HG03432 (cell line): ENCODE data around the gene MCM3AP.
"Not testable (repeated sequence)": the region's sequence is repeated elsewhere in the genome, so short reads cannot be mapped to it uniquely, and the experiment has no call there.

Source experiments
- ATAC-seq: cut with Tn5 transposase; IDR thresholded peaks from one replicate; pipeline ENCODE4 v1.9.1; 2021; ENCODE audit warnings: mild to moderate bottlenecking, moderate library complexity; ENCODE audit not compliant: unreplicated experiment

MCM3AP gene

DNA sequence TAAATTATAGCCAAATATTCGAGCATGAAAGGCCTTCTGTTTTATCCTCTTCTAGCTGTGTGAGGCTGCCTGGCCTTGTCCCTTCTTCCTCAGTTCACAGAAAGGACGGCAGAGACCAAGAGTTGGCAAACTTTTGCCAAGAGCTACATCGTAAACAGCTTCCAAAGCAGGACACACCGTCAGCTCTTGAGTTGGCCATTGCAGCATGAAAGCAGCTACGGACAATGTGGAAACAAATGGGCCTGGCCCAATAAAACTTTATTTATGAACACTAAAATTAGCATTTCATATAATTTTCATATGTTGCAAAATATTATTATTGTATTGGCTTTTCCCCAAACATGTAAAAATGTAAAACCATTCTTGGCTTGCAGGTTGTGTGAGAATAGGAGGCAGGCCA, 27.5 kb upstream of the MCM3AP start:
- ATAC-seq, result no peak

DNA sequence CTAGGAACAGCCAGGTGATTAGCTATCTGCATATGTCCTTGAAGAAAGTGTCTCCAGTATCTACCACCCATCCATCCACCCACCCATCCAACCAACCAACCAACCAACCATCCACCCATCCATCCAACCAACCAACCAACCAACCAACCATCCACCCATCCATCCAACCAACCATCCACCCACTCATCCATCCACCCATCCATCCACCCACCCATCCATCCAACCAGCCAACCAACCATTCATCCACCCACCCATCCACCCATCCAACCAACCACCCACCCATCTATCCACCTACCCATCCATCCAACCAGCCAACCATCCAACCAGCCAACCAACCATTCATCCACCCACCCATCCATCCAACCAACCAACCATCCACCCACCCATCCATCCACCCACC, 26.2 kb upstream of the MCM3AP start:
- ATAC-seq, result no peak

DNA sequence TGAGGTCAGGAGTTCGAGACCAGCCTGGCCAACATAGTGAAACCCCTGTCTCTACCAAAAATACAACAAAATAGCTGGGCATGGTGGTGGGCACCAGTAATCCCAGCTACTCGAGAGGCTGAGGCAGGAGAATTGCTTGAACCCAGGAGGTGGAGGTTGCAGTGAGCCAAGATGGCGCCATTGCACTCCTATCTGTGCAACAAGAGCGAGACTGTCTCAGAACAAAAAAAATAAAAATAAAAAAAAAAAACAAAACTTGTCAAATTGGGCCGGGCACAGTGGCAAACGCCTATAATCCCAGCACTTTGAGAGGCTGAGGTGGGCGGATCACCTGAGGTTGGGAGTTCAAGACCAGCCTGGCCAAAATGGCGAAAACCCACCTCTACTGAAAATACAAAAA, 24.8 kb upstream of the MCM3AP start:
- ATAC-seq, result not testable (repeated sequence)

DNA sequence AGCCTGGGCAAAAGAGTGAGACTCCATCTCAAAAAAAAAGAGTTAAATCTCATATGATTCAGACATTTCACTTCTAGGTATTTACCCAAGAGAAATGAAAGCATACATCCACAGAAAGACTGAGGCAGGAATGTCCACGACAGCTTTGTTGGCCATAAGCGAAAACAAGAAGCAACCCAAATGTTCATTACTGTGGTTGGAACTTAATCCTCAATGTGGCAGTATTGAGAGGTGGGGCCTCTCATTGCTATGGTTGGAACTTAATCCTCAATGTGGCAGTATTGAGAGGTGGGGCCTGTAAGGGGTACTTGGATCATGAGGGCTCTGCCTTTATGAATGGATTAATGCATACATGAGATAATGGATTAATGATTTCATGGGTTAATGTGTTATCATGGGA, 23.0 kb upstream of the MCM3AP start:
- no peak for ATAC-seq

DNA sequence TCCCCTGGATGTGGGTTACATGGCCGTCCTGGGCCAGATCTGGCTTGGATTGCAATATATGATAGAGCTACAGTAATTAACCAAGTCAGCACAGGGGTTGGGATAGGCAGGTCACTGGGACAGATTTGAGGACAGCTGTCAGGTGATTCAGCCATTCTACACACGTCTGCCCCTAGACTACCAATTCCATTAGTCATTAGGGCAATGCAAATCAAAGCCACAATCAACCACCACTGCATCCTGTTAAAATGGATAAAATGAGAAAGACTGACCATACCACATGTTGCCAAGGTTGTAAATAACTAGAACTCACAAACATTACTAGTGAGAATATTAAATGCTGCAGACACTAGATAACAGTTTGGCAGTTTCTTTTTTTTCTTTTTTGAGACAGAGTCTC, 22.2 kb upstream of the MCM3AP start:
- ATAC-seq, result no peak

DNA sequence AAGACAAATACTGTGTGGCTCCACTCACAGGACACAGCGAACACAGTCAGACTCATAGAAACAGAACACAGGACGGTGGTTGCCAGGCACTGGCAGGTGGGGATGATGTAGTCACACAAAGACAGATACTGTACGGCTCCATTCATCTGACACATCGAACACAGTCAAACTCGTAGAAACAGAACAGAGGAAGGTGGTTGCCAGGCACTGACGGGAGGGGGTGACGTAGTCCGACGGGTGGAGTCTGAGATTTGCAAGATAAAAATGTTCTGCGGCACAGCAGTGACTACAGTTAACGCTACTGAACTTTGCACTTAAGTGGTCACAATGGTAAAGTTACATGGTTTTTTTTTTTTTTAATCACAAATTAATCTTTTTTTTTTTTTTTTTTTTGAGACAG, 19.5 kb upstream of the MCM3AP start:
- ATAC-seq, result no peak

DNA sequence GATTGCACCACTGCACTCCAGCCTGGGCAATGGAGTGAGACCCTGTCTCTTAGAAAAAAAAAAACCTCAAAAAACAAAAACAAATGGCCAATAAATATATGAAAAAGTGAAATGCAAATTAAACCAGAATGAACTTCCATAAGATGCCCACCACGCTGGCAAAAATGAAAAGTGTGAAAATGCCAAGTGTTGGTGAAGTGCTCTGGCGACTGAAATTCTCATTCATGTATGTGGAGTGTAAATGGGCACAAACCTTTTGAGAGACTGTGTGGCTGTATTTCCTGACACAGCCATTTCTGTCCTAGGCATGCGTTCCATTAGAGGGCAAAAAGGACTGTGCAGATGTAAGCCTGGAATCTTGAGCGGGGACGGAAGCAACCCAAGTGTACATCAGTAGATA, 19.0 kb upstream of the MCM3AP start:
- ATAC-seq, result no peak

DNA sequence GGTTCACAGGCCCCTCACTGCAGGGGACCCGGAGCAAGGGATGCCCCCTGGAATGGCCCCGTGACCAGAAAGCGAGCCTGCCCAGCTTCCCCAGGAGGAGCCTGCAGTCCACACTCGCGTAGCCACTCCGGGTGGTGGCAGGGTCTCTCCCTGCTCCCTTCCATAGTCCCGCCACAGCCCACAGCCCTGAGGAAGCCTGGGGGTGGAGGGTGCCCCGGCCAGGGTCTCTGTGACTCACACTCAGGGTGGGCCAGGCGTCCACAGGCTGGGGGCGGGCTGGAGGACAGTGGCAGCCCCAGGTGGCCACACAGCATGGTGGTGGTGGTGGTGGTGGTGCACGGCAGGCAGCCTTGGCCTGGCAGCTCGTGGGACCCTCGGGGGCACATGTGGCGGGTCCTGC, 16.3 kb upstream of the MCM3AP start:
- ATAC-seq, result no peak

DNA sequence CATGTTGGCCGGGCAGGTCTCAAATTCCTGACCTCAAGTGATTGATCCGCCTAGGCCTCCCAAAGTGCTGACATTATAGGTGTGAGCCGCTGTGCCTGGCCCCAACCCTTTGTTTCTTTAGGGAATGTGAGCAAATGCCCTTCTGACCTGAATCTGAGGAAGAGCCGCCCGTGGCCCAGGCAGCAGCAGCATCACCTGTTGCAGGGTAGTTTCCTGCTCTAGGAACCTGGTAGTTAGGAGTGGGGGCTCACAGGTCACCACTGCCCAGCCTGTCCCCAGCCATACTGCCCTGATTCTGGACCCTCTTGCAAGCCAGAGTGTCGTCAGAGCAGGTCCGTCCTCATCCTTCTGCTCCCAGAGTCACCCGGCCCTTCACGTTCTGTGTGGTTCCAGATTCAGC, 13.8 kb upstream of the MCM3AP start:
- ATAC-seq, result no peak

DNA sequence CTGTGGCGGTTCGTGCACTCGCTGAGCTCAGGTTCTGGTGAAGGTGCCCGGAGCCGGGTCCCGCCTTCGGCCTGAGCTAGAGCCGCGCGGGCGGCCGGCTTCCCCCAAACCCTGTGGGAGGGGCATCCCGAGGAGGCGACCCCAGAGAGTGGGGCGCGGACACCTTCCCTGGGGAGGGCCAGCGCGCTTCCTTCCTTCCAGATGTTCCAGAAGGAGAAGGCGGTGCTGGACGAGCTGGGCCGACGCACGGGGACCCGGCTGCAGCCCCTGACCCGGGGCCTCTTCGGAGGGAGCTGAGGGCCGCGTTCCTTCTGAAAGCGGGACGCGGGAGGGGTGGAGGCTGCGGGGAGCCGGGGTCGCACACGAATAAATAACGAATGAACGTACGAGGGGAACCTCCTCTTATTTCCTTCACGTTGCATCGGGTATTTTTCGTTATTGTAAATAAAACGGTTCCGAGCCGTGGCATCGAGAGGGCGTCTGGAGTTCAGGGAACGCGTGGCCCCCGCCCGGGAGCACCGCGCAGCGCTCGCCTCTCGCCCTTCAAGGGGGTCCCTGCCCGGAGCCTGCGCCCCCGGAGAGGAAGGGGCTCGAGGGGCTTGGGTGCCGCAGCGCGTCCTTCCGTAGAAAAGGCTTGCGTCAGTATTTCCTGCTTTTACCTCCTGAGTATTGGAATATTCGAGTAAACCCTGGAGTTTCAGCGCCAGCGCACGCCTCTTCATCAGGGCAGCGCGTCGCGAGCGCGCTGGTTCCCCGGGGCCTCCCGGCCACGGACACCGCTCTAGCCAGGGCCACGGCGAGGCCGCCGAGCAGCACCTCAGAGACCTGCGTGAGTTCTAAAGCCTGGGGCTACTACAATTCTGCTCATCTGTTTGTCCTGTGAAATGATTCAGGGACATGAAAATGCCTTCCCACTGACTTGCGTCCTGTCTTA, 12.2 kb upstream of the MCM3AP start:
- no peak for ATAC-seq

DNA sequence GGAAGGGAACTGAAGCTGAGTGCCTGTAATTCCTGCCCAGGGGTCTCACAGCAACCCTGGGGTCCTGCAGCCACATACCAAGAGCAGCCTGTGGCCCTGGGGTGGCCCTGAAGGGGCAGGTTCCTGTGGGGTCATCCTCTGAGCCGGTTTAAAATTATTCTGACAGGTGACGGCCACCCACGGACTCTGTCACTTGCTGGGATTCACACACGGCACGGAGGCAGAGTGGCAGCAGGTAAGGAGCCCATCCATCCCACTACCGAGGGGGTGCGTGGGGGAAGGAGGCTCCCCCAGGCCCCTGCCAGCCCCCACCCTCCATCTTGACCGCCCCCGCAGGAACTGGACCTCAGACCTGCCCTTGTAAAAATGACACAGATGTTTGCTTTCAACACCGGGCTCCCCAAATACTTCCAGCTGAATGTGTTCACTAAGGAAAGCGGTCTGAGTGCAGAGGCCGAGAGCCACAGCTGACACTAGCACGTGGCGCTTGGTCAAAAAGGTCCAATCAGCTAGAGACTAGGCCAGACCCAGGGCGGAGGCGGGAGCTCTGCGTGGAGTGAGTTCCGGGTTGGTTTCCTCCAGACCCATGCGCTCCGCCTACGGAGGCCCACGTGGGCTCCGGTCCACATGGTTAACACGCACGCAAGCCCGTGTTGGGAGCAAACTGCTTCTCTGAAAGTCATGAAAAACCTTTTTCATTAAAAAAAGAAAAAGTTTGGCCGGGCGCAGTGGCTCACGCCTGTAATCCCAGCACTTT, 10.8 kb upstream of the MCM3AP start:
- ATAC-seq, result no peak

DNA sequence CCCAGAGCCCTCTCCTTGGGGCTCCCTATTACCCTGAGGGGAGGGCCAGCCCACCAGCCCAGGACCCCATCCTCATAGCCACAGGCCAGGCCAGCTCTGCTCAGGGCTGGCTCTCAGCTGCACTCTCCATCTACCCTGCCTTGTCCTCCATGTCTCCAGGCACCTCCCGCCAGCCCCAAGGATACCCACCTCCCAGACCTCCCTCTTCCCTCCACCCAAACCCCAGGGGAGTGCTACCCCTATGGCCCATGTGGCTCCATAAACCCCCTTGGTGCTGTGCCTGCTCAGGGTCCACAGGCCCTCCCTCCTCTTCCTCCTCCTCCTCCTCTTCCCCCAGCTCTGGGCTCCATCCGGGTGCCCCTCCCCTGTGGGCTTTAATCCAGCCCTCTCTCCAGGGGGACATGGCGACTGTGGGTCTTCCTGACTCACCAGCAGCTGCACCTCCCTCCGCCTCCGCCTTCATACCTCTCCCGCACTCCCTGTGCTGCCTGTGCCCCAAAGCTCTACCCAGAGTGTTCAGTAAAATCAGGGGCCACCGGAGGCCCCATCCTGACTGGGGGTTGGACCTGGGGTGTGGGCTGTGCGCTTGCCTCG, 9.9 kb upstream of the MCM3AP start:
- ATAC-seq, result no peak

DNA sequence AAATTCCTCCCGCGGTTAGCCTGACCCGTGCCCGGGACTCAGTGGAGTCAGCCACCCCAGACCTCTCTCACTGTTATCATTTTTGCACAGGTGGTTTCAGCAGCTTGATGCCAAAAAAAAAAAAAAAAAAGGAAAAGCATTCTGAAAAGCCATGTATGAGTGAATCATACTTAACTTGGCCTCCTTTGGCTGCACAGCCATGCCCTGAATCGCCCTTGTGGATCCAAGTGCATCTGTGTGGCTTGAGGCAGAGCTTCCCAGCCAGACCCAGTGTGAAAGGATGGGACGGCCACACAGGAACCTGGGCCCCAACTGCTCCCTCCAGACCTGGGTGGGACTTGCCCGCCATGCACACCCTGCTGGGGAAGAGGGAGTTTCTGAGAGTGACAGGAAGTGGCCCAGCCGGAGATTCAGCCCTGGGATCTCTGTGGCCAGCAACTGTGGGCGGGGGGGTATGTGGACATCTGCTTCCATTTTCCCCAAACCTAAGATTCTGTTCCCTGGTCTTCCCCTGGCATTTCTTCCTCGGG, 9.3 kb upstream of the MCM3AP start:
- no peak for ATAC-seq

DNA sequence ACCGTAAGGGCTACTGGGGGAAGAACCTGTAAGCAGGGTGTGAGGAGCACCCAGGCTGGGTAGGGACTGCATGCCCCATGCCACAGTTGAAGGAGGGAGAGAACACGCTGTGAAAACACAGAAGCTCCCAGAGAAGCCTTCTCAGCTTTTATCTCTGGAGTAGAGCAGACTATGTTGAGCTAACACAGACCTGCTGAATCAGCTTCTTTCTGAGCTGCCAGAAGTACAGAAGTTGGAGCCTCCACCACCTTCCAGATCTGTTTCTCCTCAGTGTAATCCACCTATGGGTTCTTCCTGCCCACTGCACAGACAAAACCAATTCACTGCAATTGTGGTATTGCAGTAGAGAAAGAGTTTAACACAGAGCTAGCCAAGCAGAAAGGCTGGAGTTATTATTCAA, 6.2 kb upstream of the MCM3AP start:
- no peak for ATAC-seq

DNA sequence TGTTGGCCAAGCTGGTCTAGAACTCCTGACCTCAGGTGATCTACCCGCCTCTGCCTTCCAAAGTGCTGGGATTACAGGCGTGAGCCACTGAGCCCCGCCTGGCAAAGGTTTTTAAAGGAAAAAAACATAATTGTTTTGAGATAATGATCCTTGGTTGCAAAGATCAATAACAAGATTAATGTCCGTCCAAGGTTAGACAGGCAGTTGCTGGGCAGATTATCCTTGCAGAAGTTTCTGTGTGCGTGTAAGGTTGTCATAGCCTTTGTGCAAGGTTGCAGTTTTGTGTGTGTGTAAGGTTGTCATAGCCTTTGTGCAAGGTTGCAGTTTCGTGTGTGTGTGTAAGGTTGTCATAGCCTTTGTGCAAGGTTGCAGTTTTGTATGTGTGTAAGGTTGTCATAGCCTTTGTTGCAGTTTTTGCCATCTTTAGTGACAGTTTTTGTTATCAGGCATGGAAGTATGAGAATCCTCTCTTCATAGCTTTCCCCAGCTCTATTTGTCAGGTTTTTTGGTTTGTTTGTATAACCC, 4.3 kb upstream of the MCM3AP start:
- no peak for ATAC-seq

DNA sequence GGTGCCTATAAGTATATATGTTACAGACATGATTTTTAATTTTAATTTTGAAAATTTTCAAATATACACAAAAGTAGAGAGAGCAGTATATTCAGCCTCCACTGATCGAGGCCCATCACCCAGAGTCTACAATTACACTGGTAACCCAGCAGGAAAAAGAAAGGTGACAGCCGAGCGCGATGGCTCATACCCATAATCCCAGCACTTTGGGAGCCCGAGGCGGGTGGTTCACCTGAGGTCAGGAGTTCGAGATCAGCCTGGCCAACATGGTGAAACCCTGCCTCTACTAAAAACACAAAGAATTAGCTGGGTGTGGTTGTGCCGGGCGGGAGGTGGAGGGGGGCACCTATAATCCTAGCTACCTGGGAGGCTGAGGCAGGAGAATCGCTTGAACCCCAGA, 2.1 kb upstream of the MCM3AP start:
- ATAC-seq, result no peak

DNA sequence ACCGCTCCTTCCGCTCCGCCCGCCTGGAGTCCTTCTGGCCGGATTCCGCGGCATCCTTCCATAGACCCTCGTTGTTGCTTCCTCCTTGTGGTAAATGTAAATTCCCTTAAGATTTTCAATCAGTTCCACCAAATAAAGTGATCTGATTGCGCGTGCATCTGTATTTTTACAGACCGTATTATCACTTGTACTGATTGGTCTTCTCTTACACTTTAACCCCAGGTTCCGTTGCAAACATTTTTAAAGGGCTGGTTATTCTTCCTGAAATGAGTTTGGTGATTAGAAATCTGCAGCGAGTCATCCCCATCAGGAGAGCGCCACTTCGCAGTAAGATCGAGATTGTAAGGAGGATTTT, 1.2 kb upstream of the MCM3AP start:
- no peak for ATAC-seq

DNA sequence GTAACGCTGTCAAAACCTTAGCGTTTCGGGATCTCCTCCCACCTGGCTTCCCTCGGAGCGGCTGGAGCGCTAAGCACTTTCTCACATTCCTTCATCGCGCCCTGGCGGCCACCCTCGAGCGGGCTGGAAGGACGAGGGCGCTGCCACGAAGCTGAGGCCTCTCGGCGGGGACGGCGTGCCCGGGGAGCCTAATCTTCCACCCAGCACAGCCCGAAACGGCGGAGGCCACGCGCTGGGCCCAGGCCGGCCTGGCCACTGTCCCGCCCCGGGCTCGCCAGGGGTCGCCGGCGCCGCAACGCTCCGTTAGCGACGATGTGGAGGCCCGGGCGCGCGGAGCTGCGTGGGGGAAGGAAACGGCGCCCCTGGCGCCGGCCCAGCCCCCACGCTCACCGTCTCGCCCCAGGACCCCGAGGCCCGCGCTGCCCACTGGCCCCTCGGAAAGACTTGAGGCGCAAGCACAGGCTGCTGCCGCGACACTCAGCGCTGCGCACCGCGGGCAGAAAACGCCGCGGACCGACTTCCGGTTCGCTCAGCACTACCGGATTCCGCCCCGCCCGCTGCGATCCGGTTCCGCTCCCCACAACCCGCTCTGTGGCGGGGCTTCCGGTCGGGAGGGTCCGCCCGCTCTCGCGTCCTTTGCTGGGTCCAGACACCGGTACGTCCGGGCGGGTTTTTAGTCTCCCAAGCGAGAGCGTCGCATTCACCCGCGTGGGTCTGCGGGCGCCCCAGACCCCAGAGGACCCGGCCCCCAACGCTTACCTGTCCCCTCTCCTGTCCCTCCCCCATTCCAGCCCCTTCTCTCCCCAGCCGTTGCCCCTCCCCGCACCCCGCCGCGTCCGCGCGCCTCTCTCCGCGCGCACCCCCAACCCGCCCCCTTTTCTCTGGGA, 593 bp upstream of the MCM3AP start, which contains the start of gene YBEY:
TSS of gene YBEY (plus strand) at position 582 of the 887 bp plus-strand sequence. CDS start 572 bp downstream, outside the sequence.
- peak; percentile 86 for ATAC-seq

DNA sequence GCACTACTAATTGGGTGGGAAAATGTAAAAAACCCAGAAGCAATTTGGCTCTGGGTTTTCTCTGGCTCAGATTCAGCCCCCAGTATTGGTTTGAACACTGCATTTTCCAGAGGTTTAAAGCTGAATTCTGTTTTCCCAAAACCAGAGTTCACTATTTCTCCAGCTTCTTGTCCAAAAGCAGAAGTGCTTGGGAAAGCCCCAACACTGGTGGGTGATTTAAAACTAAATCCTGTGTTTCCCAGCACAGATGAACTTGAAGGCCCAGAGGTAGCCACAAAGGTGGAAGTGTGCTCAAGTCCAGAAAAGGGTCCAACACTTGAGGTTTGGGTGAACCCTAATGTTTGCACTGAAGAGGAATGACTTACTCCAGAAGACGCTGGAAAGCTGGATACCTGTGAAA, 678 bp downstream of the MCM3AP start:
- ATAC-seq, result no peak

DNA sequence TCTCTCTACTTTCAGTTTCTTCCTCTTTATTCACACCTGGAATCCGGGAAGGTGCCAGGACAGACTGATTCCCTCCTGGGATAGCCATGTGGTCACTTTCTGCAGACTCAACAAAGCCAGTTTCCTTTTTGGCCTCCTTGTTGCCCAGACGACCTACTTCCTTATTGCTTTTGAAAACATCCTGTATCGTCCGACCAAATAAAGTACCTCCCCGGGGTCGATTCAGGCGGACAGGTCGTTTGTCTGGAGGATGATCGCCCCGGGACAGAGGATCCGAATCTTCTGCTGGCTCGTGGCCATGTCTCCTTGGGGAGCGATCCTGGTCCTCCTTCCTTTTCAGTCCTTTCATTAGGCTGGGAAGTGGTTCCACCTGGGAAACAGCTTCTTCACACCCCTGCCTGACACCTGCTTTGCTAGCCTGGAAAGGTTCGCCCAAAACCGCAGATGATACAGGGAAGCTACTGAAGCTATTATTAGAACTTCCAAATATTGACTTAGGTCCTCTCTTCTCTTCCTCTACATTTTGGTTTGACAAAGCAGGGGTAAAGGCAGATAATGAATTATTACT, 1.2 kb downstream of the MCM3AP start:
- ATAC-seq, result no peak
